OCI-LY7 (cell line): ENCODE data around the gene PSMD13. TPM values are rescaled to one million over a fixed set of nuclear protein-coding genes. Genes with fewer than 3 reads are reported as not detected.

Experiments used
- BruUV-seq: library from RNA; stranded (reverse); fragments of 400-500 nt; replicated peaks from 2 replicates; lab custom pipeline; 2021; lab: Mats Ljungman, UMichigan
- CTCF ChIA-PET: fragments of 300-600 bp; sonication (Branson Sonifier 250); formaldehyde crosslinking; loops from one replicate; lab custom pipeline; 2022; ENCODE audit warnings: antibody characterized with exemption; ENCODE audit not compliant: unreplicated experiment; lab: Charles Lee
- POLR2A ChIA-PET: fragments of 300-600 bp; sonication (Branson Sonifier 250); formaldehyde crosslinking; loops from one replicate; lab custom pipeline; 2022; ENCODE audit warnings: antibody characterized with exemption; lab: Charles Lee
- DNase-seq: peaks from one replicate; pipeline ENCODE4 v3.0.0-alpha.2; 2015; ENCODE audit warnings: low spot score
- H2AFZ ChIP-seq: fragments of 200-600 bp; sonication (generic), shearing (Covaris generic); 2 replicates; pipeline ENCODE4 v1.6.1; 2014; ENCODE audit warnings: mild to moderate bottlenecking, antibody characterized with exemption, low read length, moderate library complexity
- H3K27ac ChIP-seq: fragments of 200-600 bp; sonication (generic); 2 replicates; pipeline ENCODE4 v1.5.1; 2014; ENCODE audit warnings: mixed run types, low read depth, mild to moderate bottlenecking, moderate library complexity, low read length, inconsistent platforms; ENCODE audit not compliant: poor library complexity, severe bottlenecking
- H3K36me3 ChIP-seq: fragments of 200-600 bp; sonication (generic); 2 replicates; pipeline ENCODE4 v1.6.1; 2014; ENCODE audit warnings: mild to moderate bottlenecking, antibody characterized with exemption, low read length, moderate library complexity, mixed read lengths; ENCODE audit not compliant: insufficient read depth
- H3K4me1 ChIP-seq: fragments of 200-600 bp; sonication (generic); 2 replicates; pipeline ENCODE4 v1.5.1; 2014; ENCODE audit warnings: mild to moderate bottlenecking, low read length; ENCODE audit not compliant: insufficient read depth, poor library complexity, severe bottlenecking
- H3K4me2 ChIP-seq: fragments of 200-600 bp; sonication (generic); 2 replicates; pipeline ENCODE4 v1.6.1; 2014; ENCODE audit warnings: mild to moderate bottlenecking, low read length
- H3K4me3 ChIP-seq: fragments of 200-600 bp; sonication (generic); 2 replicates; pipeline ENCODE4 v1.5.1; 2014; ENCODE audit warnings: mild to moderate bottlenecking, low read depth, low read length; ENCODE audit not compliant: poor library complexity, severe bottlenecking
- H3K79me2 ChIP-seq: fragments of 200-600 bp; sonication (generic); 2 replicates; pipeline ENCODE4 v1.6.1; 2016; ENCODE audit warnings: low read depth, mild to moderate bottlenecking, low read length, moderate library complexity, mixed read lengths; ENCODE audit not compliant: insufficient read depth
- H3K9me2 ChIP-seq: fragments of 200-600 bp; sonication (generic); 2 replicates; pipeline ENCODE4 v1.6.1; 2016; ENCODE audit warnings: mild to moderate bottlenecking, low read length, mixed read lengths; ENCODE audit not compliant: insufficient read depth
- H3K9me3 ChIP-seq: fragments of 200-600 bp; sonication (generic); 2 replicates; pipeline ENCODE4 v1.6.1; 2014; ENCODE audit warnings: mild to moderate bottlenecking, mixed run types, low read length, mixed read lengths
- H4K20me1 ChIP-seq: fragments of 200-600 bp; sonication (generic); 2 replicates; pipeline ENCODE4 v1.6.1; 2014; ENCODE audit warnings: mild to moderate bottlenecking, antibody characterized with exemption, low read length, moderate library complexity, mixed read lengths; ENCODE audit not compliant: insufficient read depth
- CTCF ChIP-seq: fragments of 200-600 bp; sonication (generic); conservative IDR thresholded peaks from 2 replicates; pipeline ENCODE4 v1.5.1; 2014; ENCODE audit warnings: mild to moderate bottlenecking, antibody characterized with exemption, low read length, moderate library complexity, mixed read lengths
- EZH2phosphoT487 ChIP-seq: fragments of 200-600 bp; sonication (generic); IDR thresholded peaks from 2 replicates; pipeline ENCODE4 v1.6.1; 2018; ENCODE audit warnings: low read depth, borderline replicate concordance, mild to moderate bottlenecking, mixed run types, antibody characterized with exemption, low read length, moderate library complexity, mixed read lengths
- intact Hi-C: fragments of 100-400 bp; cut with micrococcal nuclease; formaldehyde crosslinking; loops from one replicate; pipeline ENCODE4 v1.10.0; 2022; ENCODE audit not compliant: unreplicated experiment
- total RNA-seq, 2 experiments: library from RNA; depleted of rRNA in 1 of 2; stranded (reverse); fragments of >200 nt in 1 of 2; shearing (Covaris generic) in 1 of 2; gene quantifications; 2 replicates each; pipeline ENCODE4 v1.2.3, GENCODE V29; 2014 to 2022

The PSMD13 gene
- total RNA-seq, 2 experiments from 2014 or later, result 146 to 154 TPM

GRCh38 chr11:235609-235996 is 1.2 kb upstream of the PSMD13 start:
- H2AFZ ChIP-seq, result peak overlapping the region; percentile 75
- no TSS peak for BruUV-seq
- POLR2A ChIA-PET, result interaction anchor here (1.1 to 1.8 kb wide), 2 partner anchors 18 to 28 kb away, joined by 5 to 6 read pairs; partner anchors contain the start of genes BET1L and RIC8A

GRCh38 chr11:235997-236773 is 591 bp upstream of the PSMD13 start, which contains the start of gene SIRT3:
Gene SIRT3 (minus strand): TSS chr11:236342. CDS start chr11:236328, 14 bp downstream.
- peaks cover 19% of the 10 kb centered on the region for H3K4me1 ChIP-seq
- POLR2A ChIA-PET, result interaction anchor here (0.9 to 1.8 kb wide), 4 partner anchors 12 to 28 kb away, joined by 3 to 7 read pairs (median 5); partner anchors contain the start of genes BET1L and RIC8A
- peak; percentile 94 for DNase-seq
- no peaks in the 10 kb centered on the region for H3K9me3 ChIP-seq
- BruUV-seq, result no TSS peak
- H3K27ac ChIP-seq, result peak within 1 kb of the TSS; percentile 89
- peak within 1 kb of the TSS; percentile 92 for H3K4me2 ChIP-seq
- CTCF ChIA-PET, result no interaction called here
- intact Hi-C loops, result loop anchor here (1.0 kb wide), 1 partner anchor 29 kb away; the partner anchor contains the start of genes BET1L and RIC8A
- peak within 1 kb of the TSS; percentile 79 for H2AFZ ChIP-seq
- TF ChIP-seq CTCF (no peak), EZH2phosphoT487 (no peak)
- peaks cover 22% of the 10 kb centered on the region for H3K36me3 ChIP-seq
- peak within 1 kb of the TSS; percentile 99 for H3K4me3 ChIP-seq
- no peaks in the 10 kb centered on the region for H3K9me2 ChIP-seq
- H3K79me2 ChIP-seq, result peaks cover 32% of the 10 kb centered on the region
- H4K20me1 ChIP-seq, result peaks cover 10% of the 10 kb centered on the region; the same call in 1 of the 2 replicates

More at GRCh38 chr11:235609-235996, 1.2 kb upstream of the PSMD13 start:
- Histone ChIP-seq H3K4me1 (peaks cover 19% of the 10 kb centered on the region), H3K79me2 (peaks cover 32% of the 10 kb centered on the region), H3K4me2 (peak overlapping the region; percentile 87), H3K4me3 (peak overlapping the region; percentile 81), H3K36me3 (peaks cover 19% of the 10 kb centered on the region), H3K9me3 (no peaks in the 10 kb centered on the region), H3K9me2 (no peaks in the 10 kb centered on the region), H3K27ac (peak overlapping the region; percentile 42), H4K20me1 (peaks cover 10% of the 10 kb centered on the region; the same call in 1 of the 2 replicates)
- CTCF ChIA-PET, result no interaction called here
- intact Hi-C loops, result no loop called here
- no peak for DNase-seq
- TF ChIP-seq EZH2phosphoT487 (no peak), CTCF (no peak)
